Measurements from ENCODE around the gene TTLL5.

- TF ChIP-seq CTCF (conservative IDR thresholded peaks at IDR 0.05 in 1 of 2, IDR thresholded peaks at IDR 0.05 in 1 of 2; ENCODE audit: low read depth in 1 of 2, low read length in 2 of 2) (no peak), EZH2 (IDR thresholded peaks at IDR 0.05; ENCODE audit: low read length, missing control alignments) (no peak)
Measured at GRCh38 chr14:75626863-75627262, 34.2 kb upstream of the TTLL5 start.
